ENCODE measurements around the gene API5.

The API5 gene

DNA sequence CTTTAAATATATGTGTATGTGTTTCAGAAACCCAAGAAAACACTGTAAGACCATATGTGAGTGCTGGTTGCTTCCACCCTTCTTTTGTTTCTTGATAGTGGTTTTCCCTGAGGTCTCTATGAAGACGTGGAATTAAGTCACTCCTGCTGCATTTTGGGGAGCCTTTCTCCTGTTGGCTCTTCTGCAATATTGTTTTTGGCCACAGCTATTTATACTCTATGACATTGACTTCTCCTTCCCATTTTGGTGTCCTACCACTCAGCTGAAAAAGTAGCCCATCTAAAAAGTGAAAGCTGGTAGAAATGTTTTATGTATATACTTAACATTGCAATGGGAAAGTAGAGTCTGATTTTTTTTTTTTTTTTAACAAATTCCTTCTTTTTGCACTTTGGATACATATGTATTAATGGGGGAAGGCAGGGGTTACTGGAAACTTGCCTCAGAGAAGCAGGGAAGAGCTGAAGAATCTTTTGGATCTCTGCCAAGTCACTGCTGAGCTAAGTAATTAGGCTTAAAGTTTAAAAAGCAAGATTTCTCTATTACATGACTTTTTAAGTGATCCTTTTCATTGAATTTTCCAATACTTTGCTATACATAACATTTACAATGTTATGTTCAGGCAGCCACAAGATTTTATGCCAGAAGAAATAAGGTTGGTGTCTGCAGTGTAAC lies 48.7 kb downstream of the API5 start:
- peak; percentile 76 for DNase-seq (ENCODE audit: low spot score)

DNA sequence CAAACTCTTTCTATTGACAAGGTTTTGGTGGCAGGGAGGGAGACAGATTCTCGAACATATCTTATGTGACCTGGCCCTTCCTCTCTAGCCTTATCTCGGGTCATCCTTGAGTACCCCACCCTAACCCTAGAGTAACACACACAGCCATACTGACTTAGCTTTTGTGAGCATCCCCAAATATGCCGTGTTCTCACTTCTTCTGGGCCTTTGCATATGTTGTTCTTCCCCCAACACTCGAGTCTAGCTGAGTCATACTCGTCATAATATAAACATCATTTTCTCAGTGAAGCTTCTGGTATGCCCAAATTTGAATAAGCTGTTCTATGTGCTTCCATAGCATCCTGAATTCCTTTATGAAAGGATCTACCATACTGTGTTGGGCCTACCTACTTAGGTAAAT lies 54.9 kb downstream of the API5 start:
- DNase-seq (ENCODE audit: low spot score), result peak; percentile 82

DNA sequence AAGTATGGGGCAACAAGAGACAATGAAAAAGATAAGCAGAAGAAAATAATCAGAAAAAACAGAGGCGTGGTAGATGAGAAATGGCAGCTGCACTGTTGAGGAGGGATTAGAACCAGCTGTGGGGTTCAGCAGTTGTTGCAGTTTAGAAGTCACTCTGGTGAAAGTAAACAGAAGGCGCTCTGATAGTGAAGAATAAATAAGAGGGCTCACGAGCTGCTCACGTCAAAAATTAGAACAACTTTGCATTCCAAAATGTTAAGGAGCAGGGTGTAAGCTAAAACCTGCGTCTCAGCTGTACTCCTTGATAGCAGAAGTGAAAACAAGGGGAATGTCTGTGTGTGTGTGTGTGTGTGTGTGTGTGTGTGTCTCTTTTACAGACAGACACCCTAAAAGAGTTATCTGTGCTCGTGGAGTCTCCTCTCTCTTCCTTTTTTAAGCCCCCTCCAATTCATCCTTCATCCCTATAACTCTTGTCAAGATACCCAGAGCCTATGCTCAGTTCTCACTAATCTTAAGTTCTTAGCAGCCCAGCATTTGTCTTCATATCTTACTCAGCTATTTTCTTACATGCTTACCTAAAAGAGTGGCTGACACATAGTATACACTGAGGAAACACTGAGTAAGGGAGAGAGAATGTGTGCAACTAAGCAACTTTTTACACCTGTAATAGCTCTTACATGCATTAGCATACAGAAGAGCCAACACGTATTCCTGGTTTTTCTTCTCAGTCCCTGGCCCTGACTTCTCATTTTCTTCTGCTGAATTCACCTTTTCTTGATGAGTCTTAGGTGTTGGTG lies 55.8 kb downstream of the API5 start:
- peak; percentile 50 for DNase-seq (ENCODE audit: low spot score)

DNA sequence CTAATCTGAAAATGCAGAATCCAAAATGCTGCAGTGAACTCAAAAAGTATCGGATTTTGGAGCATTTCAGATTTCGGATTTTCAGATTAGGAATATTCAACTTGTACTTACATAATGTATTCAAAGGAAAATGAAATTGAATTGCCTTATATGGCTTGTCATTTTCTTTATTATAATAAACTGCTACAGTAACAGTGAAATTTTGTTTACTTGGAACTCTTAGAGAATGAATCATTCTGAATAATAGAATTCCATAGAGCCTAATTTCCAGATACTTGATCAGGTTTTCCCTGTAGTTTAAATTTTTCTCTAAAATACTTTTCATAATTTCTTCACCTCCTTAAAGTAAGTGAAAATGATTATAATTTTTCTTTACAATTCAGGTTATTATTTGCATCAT lies 64.3 kb downstream of the API5 start:
- no peak for DNase-seq (ENCODE audit: low spot score)

DNA sequence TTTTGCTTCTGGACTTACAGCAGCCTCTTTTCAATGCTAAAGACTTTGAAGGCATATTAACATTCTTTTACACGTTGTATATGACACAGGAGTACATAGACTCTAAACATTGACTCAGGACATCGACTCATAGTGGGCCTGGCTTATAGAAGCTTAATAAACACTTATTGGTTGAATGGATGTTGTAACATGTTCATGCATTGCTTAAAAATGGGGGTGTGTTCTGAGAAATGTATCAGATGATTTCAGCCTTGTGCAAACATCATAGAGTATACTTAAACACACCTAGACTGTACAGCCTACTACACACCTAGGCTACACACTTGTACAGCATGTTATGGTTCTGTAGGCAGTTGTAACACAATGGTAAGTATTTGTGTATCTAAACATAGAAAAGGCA lies 64.8 kb downstream of the API5 start:
- no peak for DNase-seq (ENCODE audit: low spot score)

DNA sequence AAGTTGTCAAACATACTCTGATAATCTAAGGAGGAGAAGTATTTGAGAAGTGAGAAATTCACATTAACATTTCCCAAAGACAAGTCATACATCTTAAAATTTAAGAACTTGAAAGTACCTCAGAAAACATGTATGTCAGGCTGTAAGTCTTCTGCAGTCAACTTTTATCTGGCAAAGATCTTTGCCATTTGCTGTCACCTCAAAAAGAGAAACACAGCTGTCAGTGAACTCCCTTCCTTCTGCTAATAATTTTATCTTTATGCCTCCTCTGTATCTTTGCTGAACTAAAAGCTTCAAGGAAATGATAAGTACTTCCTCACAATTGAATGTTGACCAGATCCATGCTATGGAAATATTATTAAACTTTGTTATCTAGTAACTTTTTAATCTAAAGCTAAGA lies 65.6 kb downstream of the API5 start:
- no peak for DNase-seq (ENCODE audit: low spot score)

DNA sequence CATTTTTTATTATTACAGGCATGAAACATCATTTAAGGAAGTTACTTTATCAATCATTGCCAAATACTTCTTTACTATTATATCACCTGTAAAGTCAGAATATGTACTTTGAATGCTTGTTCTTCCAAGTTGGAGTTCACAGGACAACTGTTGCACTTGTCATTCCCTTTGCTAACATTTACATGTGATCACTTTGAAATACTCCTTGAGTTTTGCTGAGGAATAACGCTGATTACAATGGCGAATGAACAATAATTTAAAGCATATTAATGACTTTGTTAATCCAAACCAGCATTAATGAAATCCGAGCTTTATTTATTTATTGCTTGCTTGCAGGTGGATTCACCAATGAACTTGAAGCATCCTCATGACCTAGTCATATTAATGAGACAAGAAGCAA lies 67.1 kb downstream of the API5 start:
- no peak for DNase-seq (ENCODE audit: low spot score)

DNA sequence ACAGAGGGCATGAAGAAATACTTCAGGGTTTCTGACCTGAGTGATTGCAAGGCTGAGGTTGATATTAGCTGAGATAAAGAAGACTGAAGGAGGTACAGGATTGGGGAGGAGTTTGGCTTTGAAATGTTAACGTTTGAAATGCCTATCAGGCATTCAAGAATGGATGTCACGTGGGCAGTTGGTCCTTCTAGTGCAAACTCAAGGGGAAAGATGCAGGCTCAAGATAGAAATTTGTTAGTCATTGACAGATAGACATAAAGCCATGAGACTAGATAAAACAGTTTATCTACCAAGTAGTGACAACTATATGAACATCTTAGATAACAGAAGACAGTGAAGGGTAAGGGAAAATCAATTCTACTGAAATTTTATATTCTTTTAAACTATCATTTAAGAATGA lies 70.0 kb downstream of the API5 start:
- no peak for DNase-seq (ENCODE audit: low spot score)

DNA sequence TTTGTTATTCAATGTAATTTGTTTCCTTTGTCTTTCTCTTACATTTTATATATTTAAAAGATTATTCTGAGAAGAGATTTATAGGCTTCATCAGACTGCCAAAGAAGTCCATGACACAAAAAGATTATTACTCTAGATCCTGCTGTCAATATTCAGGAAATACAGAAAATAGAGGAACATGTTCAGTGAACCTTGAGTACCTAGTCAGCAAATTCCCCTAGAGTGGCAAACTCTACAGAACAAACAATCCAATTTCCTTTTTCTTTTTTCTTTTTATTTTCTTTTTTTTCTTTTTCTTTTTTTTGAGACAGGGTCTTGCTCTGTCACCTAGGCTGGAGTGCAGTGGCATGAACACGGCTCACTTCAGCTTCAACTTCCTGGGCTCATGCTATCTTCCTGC lies 70.8 kb downstream of the API5 start:
- DNase-seq (ENCODE audit: low spot score), result no peak

DNA sequence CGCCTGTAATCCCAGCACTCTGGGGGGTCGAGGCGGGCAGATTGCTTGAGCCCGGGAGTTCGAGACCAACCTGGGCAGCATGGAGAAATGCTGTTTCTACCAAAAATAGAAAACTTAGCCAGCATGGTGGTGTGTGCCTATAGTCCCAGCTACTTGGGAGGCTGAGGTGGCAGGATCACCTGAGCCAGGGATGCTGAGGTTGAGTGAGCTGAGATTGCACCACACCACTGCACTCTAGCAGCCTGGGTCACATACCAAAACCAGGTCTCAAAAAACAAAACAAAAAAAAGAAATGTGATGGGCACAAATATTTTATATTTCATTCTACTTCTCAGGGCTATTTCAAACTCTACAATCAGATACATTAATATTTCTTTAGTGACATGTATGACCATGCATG lies 72.6 kb downstream of the API5 start:
- DNase-seq (ENCODE audit: low spot score), result no peak

DNA sequence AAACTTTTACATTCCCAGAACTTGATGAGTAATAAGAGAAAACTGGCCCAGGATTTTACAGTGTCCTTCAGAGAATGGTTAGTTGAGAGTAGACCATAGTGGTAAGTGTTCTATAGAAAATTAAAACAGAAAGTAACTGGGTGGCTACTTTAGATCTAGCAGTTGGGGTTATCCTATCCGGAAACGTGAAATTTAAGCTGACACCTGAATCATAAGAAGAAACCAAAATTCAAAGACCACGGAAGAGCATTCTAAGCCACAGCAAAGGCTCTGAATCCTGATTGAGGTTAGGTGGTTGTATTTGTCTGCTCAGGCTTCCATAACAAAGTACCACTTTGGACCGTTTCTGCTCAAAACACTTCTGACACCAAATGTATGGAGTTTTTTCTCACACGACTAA lies 80.9 kb downstream of the API5 start:
- no peak for DNase-seq (ENCODE audit: low spot score)

DNA sequence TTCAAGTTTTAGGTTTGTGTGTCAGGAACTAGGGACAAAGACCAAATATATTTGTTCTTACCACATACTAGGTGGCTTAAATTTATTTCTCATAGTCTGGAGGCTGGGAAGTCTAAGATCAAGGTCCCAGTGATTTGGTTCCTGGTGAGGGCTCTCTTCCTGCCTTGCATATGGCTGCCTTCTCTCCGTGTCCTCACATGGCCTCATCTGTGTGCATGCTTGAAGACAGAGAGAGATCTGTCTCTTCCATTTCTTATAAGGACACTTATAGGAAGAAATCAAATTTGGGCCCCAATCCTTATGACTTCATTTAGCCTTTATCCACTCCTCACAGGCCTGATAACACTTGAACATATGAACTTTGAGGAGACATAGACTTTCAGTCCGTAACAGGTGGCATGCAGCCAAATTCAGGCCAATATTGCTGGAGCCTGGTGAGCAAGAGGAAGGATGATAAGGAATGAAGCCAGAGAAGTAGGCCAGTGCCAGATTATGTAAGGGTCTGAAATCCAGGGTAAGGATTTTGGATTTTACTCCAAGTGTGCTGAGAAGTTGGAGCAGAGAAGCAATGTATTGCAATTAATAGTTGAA lies 82.1 kb downstream of the API5 start:
- peak; percentile 74 for DNase-seq (ENCODE audit: low spot score)

Data from hematopoietic multipotent progenitor cell treated with erythropoietin and hydrocortisone succinate and interleukin-3 and kit ligand, for 17 days (in vitro differentiated cells).